Measurements from ENCODE around the gene ZNF18.

DNA sequence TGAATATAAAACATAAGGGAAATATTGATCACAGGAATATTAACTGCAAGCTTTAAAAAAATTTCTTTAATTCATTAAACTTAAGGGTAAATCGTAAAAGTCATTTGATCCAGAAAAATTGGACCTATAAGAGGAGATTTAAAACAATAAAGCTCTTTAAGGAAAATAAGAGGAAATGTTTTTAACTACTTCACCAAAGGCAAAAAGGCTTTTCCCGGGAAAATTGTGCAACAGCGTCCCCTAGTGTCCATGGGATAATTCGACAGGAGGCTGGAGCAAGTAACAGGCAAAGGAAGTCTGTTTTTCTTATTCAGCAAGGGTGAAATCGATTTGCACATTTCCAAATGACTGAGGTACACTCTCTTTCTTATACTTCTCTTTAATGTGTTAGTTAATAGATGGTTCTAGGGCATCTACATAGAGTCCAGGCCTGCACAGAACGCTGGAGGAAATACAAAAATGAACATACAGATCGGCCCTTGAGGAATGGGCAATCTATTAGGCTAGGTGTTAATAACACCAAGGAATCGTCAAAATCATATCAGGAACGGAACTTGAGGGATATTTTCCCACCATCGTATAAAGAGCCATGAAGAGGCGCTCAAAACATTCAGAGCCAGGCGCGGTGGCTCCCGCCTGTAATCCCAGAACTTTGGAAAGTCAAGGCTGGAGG lies 61.4 kb downstream of the ZNF18 start:
- no peak for TF ChIP-seq ZNF569 (CRISPR knock-in tag; IDR thresholded peaks at IDR 0.05; ENCODE audit: borderline replicate concordance)
- TF ChIP-seq SMAD3 (CRISPR knock-in tag; IDR thresholded peaks at IDR 0.05) = no peak

Measured in HepG2 (cell line).